Inflammatory macrophage (primary cell): Measurements from ENCODE around the gene PTPA.
"Not testable (repeated sequence)": the region's sequence is repeated elsewhere in the genome, so short reads cannot be mapped to it uniquely, and the experiment has no call there.

Experiments
- DNase-seq, 2 donors: peaks; one replicate each; pipeline ENCODE4 v3.0.0-alpha.2; 2020 to 2022

The PTPA gene

DNA sequence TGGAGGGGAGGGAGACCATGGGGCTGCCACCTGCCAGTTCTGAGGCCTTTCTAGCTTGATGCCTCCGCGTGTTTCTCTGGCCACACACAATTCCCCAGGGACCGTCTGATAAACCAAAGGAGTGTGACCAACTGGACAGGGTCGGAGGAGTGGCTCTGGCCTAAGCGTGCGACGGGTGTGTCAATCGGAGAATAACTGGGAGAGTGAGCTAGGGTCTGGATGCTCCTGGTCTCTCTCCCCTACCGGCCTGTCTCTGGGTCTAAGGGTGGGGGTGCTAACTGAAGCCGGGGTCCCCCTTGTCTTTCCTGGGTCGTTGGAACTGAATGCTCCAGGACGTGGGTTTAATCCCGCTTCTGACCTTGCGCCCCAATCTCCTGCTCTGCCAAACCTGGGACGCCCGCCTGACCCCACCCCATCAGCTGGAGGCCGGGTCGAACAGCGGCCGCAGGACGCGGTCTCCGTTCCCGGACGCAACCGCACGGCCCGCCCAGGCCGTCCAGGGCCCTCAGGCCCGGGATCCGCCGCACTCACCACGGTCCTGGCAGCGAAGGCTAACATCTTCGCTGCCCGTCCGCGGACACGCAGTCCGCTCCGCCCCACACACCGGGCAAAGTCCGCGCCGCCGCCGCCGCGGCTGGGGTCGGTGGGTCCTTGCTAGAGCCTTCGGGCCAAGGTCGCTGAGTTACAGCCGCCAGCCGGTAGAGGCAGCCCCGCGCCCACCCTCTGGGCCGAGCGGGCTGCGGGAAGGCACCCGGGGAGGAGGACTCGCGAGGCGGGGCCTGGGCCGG is 1.1 kb upstream of the PTPA start:
- no peak for DNase-seq

DNA sequence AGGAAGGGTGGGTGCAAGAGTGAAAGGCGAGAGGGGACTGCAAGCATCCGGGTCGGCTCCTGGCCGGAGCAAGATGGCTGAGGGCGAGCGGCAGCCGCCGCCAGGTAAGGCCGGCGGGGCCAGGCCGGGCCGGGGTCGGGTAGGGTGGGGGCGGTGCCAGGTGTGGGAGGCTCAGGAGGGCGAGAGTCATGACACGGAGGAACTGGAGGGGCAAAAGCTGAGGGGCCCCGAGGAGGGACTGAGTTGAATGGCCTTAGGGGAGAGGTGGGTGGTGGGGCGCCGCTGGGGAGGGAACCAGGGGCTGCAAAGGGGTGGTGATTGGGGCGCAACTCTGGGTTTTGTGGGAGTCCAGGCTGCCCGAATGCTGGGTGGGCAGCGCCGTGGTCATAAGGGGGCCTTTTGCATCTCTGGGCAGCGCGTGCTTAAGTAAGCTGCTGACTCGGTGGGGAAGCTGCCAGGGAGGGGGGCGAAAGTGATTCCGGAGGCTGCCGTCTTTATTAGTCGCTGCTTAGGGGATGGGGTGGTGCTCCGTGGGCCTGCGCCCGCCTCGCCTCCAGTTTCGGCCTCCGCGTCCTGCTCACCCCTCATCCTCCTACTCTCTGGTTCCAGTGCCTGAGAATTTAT is 425 bp downstream of the PTPA start:
- peak; percentile 17 to 43 for DNase-seq

DNA sequence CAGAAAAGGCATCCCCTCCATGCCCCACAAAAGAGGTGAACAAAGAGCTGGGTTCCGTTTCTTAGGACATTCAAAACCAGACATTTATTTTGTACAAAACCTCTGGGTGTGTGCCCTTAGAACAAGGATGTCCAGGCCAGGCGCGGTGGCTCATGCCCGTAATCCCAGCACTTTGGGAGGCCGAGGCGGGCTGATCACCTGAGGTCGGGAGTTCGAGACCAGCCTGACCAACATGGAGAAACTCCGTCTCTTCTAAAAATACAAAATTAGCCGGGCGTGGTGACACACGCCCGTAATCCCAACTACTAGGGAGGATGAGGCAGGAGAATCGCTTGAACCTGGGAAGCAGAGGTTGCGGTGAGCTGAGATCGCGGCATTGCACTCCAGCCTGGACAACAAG is 1.3 kb downstream of the PTPA start:
- not testable (repeated sequence) for DNase-seq

DNA sequence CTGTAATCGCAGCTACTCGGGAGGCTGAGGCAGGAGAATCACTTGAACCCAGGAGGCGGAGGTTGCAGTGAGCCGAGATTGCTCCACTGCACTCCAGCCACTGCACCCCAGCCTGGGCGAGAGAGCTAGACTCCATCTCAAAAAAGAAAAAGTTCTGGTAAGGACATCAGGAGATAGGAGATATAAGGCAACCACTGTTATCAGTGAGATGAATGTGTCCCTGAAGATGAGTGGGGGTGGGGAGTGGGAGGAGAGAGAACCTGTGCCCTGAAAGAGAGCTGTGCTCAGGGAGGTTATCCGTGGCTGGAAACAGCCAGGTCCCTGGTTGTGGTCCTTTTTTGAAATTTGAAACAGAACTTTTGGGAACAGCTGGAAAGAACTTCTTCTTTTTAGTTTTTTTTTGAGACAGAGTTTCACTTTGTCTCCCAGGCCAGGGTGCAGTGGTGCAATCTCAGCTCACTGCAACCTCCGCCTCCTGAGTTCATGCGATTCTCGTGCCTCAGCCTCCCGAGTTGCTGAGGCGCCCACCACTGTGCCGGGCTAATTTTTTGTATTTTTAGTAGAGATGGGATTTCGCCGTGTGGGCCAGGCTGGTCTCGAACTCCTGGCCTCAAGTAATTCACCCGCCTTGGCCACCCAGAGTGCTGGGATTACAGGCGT is 2.6 kb downstream of the PTPA start:
- DNase-seq = peak; percentile 78 to 80

DNA sequence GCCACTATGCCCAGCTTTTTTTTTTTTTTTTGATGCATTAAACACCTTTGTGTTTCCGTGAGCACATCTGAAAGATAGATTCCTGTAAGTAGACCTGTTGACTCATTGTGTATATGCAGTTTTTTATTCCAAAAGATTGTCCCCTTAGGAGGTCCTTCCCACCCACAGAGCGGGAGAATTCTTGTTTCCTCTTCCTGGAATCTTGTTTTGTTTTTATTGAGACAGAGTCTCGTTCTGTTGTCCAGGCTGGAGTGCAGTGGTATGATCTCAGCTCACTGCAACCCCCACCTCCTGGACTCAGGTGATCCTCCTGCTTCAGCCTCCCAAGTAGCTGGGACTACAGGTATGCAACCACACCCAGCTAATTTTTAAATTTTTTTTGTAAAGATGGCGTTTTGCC is 7.6 kb downstream of the PTPA start:
- DNase-seq = no peak

DNA sequence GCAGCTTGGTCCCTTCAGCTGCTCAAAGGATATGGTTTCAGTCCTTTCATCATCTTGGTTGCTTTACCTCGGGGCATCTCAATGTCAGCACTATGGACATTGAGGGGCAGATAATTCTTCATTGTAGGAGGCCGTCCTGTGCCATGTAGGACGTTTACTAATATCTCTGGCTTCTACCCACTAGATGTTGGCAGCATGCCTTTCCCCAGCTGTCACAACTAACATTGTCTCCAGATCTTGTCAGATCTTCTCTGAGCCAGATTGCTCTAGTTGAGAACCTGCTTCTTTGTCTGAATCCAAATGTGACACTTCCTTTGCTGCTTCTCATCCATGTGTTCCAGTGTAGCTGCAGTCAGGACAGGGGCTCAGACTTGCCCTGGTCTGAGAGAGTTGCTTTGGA is 10.3 kb downstream of the PTPA start:
- no peak for DNase-seq

DNA sequence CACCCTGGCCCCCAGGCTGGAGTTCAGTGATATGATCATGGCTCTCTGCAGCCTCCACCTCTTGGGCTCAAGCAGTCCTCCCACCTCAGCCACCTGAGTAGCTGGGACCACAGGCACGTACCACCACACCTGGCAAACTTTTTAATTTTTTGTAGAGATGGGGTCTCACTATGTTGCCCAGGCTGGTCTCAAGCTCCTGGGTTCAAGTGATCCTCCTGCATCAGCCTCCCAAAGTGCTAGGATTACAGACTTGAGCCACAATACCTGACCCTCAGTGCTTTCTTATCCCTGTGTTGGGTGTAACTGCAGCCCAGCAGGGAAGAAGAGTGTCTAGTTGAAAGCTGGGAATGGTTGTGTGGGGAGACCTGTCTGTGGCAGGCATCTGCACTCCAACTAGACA is 10.9 kb downstream of the PTPA start:
- DNase-seq = no peak

DNA sequence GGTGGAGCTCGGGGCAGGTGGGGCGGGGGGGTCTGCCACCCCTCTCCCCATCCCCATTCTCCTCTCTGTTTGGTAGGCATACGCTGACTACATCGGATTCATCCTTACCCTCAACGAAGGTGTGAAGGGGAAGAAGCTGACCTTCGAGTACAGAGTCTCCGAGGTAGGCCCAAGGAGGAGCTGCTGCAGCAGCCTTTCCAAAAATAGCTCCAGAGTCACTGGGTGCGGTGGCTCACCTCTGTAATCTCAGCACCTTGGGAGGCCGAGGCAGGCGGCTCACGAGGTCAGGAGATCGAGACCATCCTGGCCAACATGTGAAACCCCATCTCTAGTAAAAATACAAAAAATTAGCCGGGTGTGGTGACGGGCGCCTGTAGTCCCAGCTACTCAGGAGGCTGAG is 11.8 kb downstream of the PTPA start:
- not testable (repeated sequence) for DNase-seq

DNA sequence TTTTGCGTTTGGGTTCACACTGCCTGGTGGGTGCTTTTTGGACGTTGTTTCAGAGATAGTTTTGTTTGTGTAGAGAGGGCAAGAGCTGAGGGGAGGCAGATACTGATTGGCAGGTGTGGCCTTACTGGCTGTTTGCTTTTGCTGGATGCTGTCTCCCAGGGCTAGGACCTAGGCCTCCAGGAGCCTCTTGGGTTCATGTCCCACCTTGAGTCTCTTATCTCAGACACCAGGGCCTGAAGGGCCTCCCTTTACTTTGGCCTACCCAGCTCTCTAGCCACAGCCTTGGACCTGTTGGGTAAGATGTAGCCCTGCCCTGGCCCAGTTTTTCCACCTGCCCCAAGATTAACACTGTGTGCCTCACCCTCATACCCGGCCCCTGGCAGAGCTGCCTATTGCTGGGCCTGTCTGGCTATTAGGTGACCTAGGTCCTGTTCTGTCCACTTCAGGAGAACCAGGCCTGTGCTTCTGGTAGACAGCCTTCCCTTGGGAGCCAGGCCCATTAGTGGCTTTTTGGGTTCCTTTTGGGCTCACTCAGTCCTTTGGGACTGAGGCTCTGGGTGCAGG is 13.4 kb downstream of the PTPA start:
- no peak for DNase-seq

DNA sequence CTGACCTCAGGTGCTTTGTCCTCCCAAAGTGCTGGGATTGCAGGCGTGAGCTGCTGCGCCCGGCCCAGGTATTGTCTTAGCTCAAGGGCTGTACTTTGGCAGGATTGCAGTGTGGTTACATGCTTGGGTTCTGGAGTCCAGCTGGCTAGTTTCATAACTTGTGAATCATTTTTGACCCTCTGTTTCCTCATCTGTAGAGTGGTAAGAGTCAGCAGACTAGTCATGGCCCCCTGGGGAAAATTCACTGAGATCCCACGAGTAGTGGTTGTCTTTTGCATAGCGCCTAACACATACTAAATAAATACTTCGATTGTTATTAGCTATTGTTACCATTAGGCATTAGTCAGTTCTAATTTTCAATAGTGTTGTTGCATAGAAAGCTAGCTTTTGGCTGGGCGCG is 14.3 kb downstream of the PTPA start:
- peak; percentile 57 to 65 for DNase-seq

DNA sequence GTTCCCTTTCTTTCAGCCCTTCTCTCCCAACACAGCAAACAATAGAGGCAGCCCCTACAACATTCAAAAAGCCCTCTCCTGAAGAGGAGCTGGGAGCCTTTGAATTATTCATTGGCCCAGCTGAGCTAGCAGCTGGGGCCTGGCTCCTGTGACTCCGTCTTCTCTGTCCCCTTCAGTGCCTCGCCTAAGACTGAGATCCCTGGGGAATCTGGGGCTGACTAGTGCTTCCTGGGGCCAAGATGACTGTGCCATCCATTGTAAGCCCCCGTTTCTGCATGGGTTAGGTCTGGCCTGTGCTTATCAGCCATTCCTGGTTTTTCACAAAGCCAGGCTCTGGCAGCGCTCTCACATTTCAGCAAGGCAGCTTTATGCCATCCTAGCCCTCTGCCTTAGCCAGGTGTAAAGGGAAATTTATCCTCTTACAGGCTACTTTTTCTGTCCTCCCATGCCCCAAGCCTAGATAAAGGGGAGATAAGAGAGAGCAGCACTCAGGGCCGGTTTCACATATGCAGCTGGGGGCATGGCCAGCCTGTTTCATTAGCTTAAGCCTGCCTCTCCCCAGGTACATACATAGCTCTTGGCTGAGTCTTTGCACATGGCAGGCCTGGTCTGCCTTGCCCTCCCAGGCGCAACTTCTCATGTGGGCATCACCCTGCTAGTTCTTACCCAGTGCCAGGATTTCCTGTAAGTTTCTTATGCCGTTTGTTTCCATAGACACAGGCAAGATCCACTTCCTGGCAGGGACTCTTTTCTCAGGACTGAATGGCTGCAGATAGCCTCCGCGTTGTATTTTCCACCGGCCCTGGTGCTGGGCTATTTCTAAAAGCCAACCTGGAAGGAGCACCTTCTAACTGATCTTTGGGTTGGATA is 15.8 kb downstream of the PTPA start:
- no peak for DNase-seq

DNA sequence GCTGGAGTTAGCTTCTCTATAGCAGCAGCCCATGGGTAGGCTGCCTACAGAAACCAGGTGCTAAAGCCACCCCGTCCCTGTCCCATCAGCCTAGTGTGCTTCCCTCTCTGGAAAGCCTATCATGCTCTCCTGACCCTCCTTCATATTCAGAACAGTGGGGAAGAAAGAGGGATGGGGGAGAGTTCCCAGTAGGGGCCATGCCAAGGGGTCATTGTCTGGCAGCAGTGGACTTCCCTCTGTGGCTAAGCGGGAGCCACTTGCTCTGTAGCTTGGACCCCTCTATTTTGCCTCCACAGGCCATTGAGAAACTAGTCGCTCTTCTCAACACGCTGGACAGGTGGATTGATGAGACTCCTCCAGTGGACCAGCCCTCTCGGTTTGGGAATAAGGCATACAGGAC is 17.5 kb downstream of the PTPA start:
- DNase-seq = no peak

DNA sequence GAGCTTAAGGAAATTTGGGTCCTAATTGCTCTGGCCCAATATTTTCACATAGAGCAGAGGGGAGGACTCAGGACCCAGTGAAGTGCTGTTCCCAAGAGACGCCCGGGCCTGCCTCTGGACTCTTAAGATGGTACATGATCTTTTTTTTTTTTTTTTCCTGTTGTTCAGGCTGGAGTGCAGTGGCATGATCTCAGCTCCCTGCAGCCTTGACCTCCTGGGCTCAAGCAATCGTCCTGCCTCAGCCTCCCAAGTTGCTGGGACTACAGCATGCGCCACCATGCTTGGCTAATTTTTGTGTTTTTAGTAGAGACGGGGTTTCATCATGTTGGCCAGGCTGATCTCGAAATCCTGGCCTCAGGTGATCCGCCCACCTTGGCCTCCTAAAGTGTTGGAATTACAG is 19.1 kb downstream of the PTPA start:
- not testable (repeated sequence) for DNase-seq

DNA sequence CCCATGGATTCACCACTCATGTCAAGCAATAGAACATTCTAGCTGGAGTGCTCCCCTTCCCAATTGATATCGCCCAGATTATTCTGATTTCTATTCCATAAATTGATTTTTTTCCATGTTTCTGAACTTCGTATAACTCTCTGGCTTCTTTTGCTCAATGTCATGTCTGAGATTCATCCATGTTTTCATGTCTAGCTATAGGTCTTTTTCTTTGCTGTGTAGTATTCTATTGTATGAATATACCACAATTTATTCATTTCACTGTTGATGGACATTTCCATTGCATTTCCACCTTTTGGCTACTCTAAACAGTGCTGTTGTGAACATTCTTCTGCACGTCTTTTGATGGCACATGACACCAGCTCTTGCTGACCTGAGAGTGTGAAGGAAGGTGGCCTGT is 19.6 kb downstream of the PTPA start:
- DNase-seq = no peak

DNA sequence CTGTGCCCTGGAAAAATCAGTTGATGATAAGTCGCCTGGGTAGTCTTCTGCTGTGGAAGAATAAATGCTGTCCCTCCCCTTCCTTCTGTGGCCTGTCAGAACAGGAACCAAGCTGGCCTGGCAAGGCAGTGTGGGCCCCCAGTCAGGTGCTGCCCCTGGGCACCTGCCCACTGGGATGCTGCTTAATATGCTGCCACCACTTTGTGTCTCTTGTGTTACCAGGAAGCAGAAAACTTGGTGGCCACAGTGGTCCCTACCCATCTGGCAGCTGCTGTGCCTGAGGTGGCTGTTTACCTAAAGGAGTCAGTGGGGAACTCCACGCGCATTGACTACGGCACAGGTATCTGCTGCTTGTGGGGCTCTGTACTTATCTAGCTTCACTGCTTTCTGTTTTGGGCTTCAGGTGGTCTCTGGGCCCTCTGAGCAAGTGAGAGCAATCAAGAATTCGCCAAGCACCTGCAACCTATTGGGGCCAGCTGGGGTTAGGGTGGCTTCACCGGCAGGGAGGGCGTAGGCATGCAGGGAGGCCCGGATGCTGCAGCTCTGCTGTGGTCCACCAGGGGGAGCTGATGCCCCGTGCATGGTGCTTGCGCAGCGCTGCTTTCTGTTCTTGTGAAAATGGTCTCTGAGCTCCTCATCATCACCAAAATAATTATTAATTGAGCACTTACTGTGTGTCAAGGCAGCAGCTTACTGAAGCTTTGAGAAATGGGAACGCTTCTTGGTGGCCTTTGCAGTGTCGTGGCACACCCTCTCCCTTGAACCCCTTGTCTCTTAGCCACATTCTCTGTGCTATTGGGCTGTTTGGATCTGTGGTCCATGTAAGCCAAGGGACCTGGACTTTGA is 20.3 kb downstream of the PTPA start:
- DNase-seq = peak; percentile 77 to 78

DNA sequence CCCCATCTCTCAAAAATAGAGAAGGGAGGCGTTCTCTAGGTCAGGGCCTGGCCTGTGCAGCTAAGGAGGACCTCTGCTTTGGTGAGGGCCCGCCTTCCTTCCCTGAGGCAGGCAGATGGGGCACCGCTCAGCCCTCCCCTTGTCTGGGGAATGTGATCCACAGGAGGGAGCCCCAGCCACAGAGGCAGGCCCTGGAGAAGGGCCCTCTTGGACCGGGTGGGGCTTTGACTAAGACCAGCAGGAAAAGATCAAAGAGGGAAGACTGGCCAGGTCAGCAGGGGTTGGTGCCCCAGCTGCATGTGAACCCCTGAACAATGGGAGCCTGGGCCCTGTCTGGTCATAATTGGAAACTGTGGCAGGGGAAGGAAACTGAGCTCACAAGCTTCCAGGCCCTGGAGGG is 21.9 kb downstream of the PTPA start:
- no peak for DNase-seq

DNA sequence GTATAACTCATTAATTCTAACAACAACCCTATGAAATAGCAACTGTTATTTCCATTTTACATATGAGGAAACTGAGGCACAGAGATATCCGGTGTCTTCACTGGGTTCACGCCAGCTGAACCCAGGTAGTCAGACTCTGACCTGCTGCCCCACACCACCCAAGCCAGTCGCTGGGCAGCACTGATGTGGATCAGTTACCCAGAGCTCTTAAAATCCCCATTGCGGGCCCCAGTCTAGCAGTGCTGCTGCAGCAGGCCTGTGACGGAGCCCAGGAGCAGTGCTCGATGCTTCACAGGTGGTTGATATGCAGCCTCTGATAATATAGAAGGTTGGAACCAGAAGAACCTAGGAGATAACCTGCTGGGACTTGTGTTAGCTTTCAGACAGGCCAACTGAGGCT is 24.3 kb downstream of the PTPA start:
- no peak for DNase-seq

DNA sequence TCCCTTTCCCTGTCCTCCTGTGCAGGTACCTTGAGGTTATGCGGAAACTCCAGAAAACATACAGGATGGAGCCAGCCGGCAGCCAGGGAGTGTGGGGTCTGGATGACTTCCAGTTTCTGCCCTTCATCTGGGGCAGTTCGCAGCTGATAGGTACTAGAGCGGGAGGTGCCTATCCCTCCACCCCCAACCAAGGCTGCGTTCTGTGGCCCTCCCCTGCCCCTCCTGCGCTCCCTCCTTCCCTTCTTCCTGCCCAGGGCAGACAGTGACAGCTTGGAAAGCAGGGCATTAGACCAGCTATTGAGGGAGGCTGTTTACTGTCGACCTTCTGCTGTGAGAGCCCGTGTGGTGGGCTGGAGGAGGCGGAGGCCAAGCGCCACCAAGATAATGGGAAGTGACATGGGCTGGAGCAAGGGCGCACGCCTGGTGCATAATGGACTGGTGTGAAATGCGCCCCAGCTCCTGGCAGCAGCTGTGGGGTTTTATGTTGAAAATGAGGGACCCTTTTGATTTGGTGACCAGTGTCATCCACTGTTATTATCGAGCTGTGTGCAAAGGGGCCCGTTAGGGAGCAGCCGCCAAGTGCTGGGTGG is 25.3 kb downstream of the PTPA start:
- no peak for DNase-seq

DNA sequence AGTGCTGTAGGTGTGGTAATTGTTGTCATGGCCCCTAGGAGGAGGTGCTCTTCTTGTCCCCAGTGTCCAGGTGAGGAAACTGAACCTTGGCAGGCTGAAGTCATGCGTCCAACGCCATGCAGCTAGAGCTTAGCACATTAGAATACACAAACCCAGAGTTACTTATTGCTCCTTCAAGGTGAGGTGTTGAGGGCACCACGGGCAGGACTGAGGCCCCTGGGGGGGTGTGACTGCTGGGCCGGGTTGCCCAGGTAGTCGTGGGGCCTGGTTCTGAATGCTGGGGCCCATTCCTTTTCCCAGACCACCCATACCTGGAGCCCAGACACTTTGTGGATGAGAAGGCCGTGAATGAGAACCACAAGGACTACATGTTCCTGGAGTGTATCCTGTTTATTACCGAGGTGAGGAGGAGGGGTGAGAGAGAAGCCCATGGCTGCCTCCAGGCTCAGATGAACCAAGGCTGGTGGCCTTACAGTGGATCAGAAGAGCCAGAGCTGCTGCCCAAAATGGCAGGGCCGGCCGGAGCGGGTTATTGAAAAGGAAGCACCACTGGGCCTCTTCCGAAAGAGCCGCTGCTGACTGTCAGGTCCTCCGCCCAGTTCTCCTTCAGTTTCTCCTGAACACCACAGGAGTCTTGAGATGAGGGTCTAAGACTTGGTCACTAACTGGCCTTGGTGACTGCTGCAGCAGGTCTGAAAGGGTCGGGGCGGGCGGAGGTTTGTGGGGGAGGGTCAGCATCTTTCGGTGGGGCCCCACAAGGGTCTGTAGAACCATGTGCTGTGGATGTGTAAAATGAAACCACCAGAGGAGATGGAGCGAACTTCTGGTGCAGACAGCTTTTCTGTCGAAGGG is 26.3 kb downstream of the PTPA start:
- DNase-seq = no peak

DNA sequence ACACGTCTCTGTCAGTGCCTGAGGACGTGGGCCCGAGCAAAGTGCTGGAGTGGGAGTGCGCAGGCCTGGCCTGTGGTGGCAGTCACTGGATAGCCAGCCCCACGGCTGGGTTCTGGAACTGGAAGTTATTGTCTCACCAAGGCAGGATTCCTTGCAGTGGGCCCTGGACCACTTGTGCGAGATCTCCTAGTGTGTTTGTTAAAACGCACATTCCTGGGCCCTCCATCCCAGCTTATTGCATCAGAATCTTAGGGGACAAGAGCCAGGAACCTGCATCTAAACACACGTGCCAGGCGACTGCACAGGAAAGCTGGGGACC is 26.9 kb downstream of the PTPA start:
- no peak for DNase-seq
